ENCODE data around the gene LETMD1. TPM values are rescaled to one million over a fixed set of nuclear protein-coding genes. Genes with fewer than 3 reads are reported as not detected.

The LETMD1 gene
- total RNA-seq, 1 donor from 2014 or later = 32.8 TPM

GRCh38 chr12:51025338-51025835, 22.7 kb upstream of the LETMD1 start:
- peaks cover 4% of the 10 kb centered on the region for H3K27me3 Mint-ChIP-seq (ENCODE audit: unreplicated experiment)
- no peaks in the 10 kb centered on the region for H3K36me3 Mint-ChIP-seq (ENCODE audit: low read depth, unreplicated experiment)
- peak overlapping the region; percentile 50 for H3K27ac Mint-ChIP-seq (ENCODE audit: unreplicated experiment)
- H3K4me3 Mint-ChIP-seq (ENCODE audit: unreplicated experiment) = peak overlapping the region; percentile 96
- DNase-seq (ENCODE audit: low spot score) = no peak
- TF ChIP-seq CTCF (IDR thresholded peaks at IDR 0.05; ENCODE audit: unreplicated experiment) = no peak
- no peaks in the 10 kb centered on the region for H3K9me3 Mint-ChIP-seq (ENCODE audit: unreplicated experiment)
- H3K4me1 Mint-ChIP-seq (ENCODE audit: unreplicated experiment) = peaks cover 34% of the 10 kb centered on the region

GRCh38 chr12:51025836-51026638, 22.1 kb upstream of the LETMD1 start, which contains the start of gene SLC11A2:
TSS of gene SLC11A2 (minus strand) at chr12:51026384. CDS start at chr12:51010728, 15,656 bp downstream.
- peak within 1 kb of the TSS; percentile 96 for H3K4me3 Mint-ChIP-seq (ENCODE audit: unreplicated experiment)
- H3K27ac Mint-ChIP-seq (ENCODE audit: unreplicated experiment) = peak within 1 kb of the TSS; percentile 86
- H3K9me3 Mint-ChIP-seq (ENCODE audit: unreplicated experiment) = no peaks in the 10 kb centered on the region
- peak; percentile 92 for DNase-seq (ENCODE audit: low spot score)
- peaks cover 4% of the 10 kb centered on the region for H3K27me3 Mint-ChIP-seq (ENCODE audit: unreplicated experiment)
- TF ChIP-seq CTCF (IDR thresholded peaks at IDR 0.05; ENCODE audit: unreplicated experiment) = no peak
- no peaks in the 10 kb centered on the region for H3K36me3 Mint-ChIP-seq (ENCODE audit: low read depth, unreplicated experiment)
- H3K4me1 Mint-ChIP-seq (ENCODE audit: unreplicated experiment) = peaks cover 30% of the 10 kb centered on the region

- H3K27ac Mint-ChIP-seq (ENCODE audit: unreplicated experiment) = no peak overlapping the region
- DNase-seq (ENCODE audit: low spot score) = no peak
These were observed 20.7 kb upstream of the LETMD1 start for GRCh38 chr12:51027342-51027835.

GRCh38 chr12:51028126-51028812, 19.9 kb upstream of the LETMD1 start:
- no peak overlapping the region for H3K4me3 Mint-ChIP-seq (ENCODE audit: unreplicated experiment)
- no peak for DNase-seq (ENCODE audit: low spot score)
- H3K36me3 Mint-ChIP-seq (ENCODE audit: low read depth, unreplicated experiment) = no peaks in the 10 kb centered on the region
- no peak overlapping the region for H3K27ac Mint-ChIP-seq (ENCODE audit: unreplicated experiment)
- peaks cover 4% of the 10 kb centered on the region for H3K27me3 Mint-ChIP-seq (ENCODE audit: unreplicated experiment)
- peaks cover 21% of the 10 kb centered on the region for H3K4me1 Mint-ChIP-seq (ENCODE audit: unreplicated experiment)
- H3K9me3 Mint-ChIP-seq (ENCODE audit: unreplicated experiment) = no peaks in the 10 kb centered on the region
- TF ChIP-seq CTCF (IDR thresholded peaks at IDR 0.05; ENCODE audit: unreplicated experiment) = no peak

More at GRCh38 chr12:51027342-51027835, 20.7 kb upstream of the LETMD1 start:
- H3K27me3 Mint-ChIP-seq (ENCODE audit: unreplicated experiment) = peaks cover 4% of the 10 kb centered on the region
- no peaks in the 10 kb centered on the region for H3K9me3 Mint-ChIP-seq (ENCODE audit: unreplicated experiment)
- TF ChIP-seq CTCF (IDR thresholded peaks at IDR 0.05; ENCODE audit: unreplicated experiment) = no peak
- H3K4me3 Mint-ChIP-seq (ENCODE audit: unreplicated experiment) = peak overlapping the region; percentile 48
- peaks cover 21% of the 10 kb centered on the region for H3K4me1 Mint-ChIP-seq (ENCODE audit: unreplicated experiment)
- no peaks in the 10 kb centered on the region for H3K36me3 Mint-ChIP-seq (ENCODE audit: low read depth, unreplicated experiment)

Measured in endothelial cell (in vitro differentiated cells).